ENCODE data around the gene FANCE. TPM values are rescaled to one million over a fixed set of nuclear protein-coding genes. Genes with fewer than 3 reads are reported as not detected.

The FANCE gene
- total RNA-seq, 1 donor = 16.6 TPM

DNA sequence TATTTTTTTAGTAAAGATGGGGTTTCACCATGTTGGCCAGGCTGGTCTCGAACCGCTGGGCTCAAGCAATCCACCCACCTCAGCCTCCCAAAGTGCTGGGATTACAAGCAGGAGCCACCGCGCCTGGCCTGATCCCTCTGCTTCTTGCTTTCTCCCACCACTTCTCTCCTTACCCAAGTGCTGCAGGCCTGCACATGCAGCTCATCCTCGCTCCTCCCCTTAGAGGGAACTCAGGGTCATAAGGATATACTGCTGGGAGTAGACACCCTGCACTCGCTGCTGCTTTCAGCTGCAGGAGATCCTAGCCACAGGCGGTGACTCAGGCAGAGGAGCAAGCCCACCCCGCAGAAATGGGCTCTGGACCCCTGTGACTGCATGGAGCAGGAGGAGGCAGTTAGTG is 40.0 kb upstream of the FANCE start:
- Histone ChIP-seq H3K27ac (ENCODE audit: low read depth, low read length) (no peak overlapping the region), H3K4me3 (ENCODE audit: insufficient read depth, low read length) (no peak overlapping the region), H3K9me3 (ENCODE audit: low read depth, low read length) (no peaks in the 10 kb centered on the region), H3K4me2 (ENCODE audit: insufficient read depth, low read length) (no peak overlapping the region), H2AFZ (ENCODE audit: low read length) (no peak overlapping the region), H3K79me2 (ENCODE audit: insufficient read depth, low read length) (peaks cover 57% of the 10 kb centered on the region), H3K27me3 (ENCODE audit: insufficient read depth, low read length) (no peaks in the 10 kb centered on the region), H3K36me3 (ENCODE audit: insufficient read depth, low read length) (peaks cover 57% of the 10 kb centered on the region), H4K20me1 (ENCODE audit: insufficient read depth, low read length) (peaks cover 18% of the 10 kb centered on the region), H3K4me1 (ENCODE audit: insufficient read depth, low read length) (peaks cover 12% of the 10 kb centered on the region)
- TF ChIP-seq, protein P1, sequence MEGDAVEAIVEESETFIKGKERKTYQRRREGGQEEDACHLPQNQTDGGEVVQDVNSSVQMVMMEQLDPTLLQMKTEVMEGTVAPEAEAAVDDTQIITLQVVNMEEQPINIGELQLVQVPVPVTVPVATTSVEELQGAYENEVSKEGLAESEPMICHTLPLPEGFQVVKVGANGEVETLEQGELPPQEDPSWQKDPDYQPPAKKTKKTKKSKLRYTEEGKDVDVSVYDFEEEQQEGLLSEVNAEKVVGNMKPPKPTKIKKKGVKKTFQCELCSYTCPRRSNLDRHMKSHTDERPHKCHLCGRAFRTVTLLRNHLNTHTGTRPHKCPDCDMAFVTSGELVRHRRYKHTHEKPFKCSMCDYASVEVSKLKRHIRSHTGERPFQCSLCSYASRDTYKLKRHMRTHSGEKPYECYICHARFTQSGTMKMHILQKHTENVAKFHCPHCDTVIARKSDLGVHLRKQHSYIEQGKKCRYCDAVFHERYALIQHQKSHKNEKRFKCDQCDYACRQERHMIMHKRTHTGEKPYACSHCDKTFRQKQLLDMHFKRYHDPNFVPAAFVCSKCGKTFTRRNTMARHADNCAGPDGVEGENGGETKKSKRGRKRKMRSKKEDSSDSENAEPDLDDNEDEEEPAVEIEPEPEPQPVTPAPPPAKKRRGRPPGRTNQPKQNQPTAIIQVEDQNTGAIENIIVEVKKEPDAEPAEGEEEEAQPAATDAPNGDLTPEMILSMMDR (IDR thresholded peaks at IDR 0.05; ENCODE audit: extremely low read depth, low read depth, low read length) = no peak
- DNase-seq (ENCODE audit: insufficient read length, low spot score, missing footprints) = no peak

DNA sequence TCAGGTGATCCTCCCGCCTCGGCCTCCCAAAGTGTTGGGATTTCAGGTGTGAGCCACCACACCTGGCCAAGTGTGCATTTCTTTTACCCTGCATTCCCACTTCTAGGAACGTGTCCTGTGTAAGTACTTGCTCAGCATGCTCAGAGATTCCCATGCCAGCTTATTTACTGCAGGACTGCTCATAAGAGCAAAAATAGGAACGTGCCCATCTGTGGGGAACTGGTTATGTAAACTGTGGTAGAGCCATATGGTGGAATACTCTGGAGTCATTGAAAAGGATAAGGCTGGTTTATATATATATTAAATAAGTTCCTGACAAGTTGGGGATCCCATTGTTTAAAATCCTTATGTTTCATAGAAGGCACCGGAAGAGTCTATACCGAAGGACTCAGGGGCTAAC is 38.2 kb upstream of the FANCE start:
- Histone ChIP-seq H4K20me1 (ENCODE audit: insufficient read depth, low read length) (peaks cover 16% of the 10 kb centered on the region), H2AFZ (ENCODE audit: low read length) (no peak overlapping the region), H3K79me2 (ENCODE audit: insufficient read depth, low read length) (peaks cover 53% of the 10 kb centered on the region), H3K27me3 (ENCODE audit: insufficient read depth, low read length) (no peaks in the 10 kb centered on the region), H3K27ac (ENCODE audit: low read depth, low read length) (peak overlapping the region; percentile 74), H3K9me3 (ENCODE audit: low read depth, low read length) (no peaks in the 10 kb centered on the region), H3K4me2 (ENCODE audit: insufficient read depth, low read length) (no peak overlapping the region), H3K36me3 (ENCODE audit: insufficient read depth, low read length) (peaks cover 71% of the 10 kb centered on the region), H3K4me3 (ENCODE audit: insufficient read depth, low read length) (no peak overlapping the region), H3K4me1 (ENCODE audit: insufficient read depth, low read length) (peaks cover 12% of the 10 kb centered on the region)
- no peak for DNase-seq (ENCODE audit: insufficient read length, low spot score, missing footprints)
- TF ChIP-seq, protein P1 (IDR thresholded peaks at IDR 0.05; ENCODE audit: extremely low read depth, low read depth, low read length) = no peak

DNA sequence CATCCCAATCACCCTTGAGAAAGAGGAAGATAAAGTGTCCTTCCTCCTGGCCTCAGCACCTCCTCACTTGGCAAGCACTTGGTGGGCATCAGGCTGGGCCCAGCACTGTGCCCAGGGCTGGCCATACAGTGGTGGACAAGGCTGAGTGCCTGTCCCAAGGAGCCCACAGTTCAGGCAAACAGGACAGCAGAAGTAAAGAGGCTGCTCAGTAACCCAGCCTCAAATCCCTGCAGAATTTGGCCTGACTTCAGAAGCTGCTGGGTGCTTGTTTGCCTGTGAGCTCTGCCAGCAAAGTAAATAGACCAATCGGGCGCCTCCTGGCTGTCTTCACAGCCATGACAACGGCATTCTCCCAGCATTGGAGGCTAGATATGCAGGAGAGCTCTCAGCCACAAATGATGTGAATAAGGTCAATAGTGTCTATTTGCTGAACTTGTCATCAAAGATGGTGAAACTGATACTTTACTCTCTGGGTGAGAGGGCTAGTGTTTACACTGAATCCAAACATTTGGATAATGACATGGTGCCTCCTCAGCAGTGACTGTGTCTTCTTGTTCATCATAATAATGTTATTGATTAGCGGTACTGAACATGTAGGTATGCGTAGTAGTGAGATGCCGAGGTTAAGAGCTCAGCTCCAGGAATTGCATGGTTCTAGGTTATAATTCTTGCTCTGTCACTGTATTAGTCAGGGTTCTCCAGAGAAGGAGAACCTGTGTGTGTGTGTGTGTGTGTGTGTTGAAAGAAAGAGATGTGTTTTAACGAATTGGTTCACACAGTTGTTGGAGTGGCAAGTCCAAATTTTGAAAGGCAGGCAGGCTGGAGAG is 36.9 kb upstream of the FANCE start:
- Histone ChIP-seq H3K4me2 (ENCODE audit: insufficient read depth, low read length) (no peak overlapping the region), H3K4me1 (ENCODE audit: insufficient read depth, low read length) (peaks cover 15% of the 10 kb centered on the region), H3K4me3 (ENCODE audit: insufficient read depth, low read length) (no peak overlapping the region), H4K20me1 (ENCODE audit: insufficient read depth, low read length) (peaks cover 19% of the 10 kb centered on the region), H2AFZ (ENCODE audit: low read length) (no peak overlapping the region), H3K9me3 (ENCODE audit: low read depth, low read length) (no peaks in the 10 kb centered on the region), H3K79me2 (ENCODE audit: insufficient read depth, low read length) (peaks cover 58% of the 10 kb centered on the region), H3K27me3 (ENCODE audit: insufficient read depth, low read length) (no peaks in the 10 kb centered on the region), H3K27ac (ENCODE audit: low read depth, low read length) (peak overlapping the region; percentile 74), H3K36me3 (ENCODE audit: insufficient read depth, low read length) (peaks cover 78% of the 10 kb centered on the region)
- TF ChIP-seq, protein P1 (IDR thresholded peaks at IDR 0.05; ENCODE audit: extremely low read depth, low read depth, low read length) = peak; percentile 75
- peak; percentile 94 for DNase-seq (ENCODE audit: insufficient read length, low spot score, missing footprints)

DNA sequence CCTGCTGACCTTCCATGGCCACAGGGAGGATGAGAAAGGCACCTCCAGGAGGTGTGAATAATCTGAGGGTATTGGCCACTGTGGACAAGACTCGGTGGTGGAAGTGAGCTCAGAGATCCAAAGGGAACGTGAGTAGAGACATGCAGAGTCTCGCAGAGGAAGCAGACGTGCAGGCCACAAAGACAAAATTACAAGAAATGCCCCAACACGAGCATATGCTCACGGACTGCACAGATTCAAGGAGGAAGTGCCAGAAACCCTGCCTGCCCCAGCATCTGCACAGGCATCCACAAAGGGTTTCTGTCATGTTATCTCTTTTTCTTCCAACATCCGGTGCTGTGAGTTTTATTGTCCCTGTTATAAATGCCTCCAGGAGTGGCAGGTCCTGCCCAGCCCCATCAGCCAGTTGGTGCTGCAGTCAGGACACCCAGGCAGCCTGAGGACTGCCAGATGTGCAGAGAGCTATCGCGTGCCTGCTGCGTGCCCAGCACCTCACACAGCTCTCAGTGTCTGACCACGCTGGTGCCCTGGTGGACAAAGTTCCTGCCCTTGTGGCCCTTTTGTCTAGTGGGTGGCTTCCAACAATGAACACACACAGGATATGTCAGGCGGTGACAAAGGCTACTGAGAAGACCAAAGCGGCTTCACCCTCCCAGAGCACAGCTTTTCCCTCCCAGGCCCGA is 34.0 kb upstream of the FANCE start:
- TF ChIP-seq, protein P1 (IDR thresholded peaks at IDR 0.05; ENCODE audit: extremely low read depth, low read depth, low read length) = no peak
- H3K27ac ChIP-seq (ENCODE audit: low read depth, low read length) = no peak overlapping the region
- no peak overlapping the region for H3K4me3 ChIP-seq (ENCODE audit: insufficient read depth, low read length)
- H3K4me1 ChIP-seq (ENCODE audit: insufficient read depth, low read length) = peaks cover 15% of the 10 kb centered on the region
- peaks cover 19% of the 10 kb centered on the region for H4K20me1 ChIP-seq (ENCODE audit: insufficient read depth, low read length)
- no peaks in the 10 kb centered on the region for H3K9me3 ChIP-seq (ENCODE audit: low read depth, low read length)
- peaks cover 43% of the 10 kb centered on the region for H3K79me2 ChIP-seq (ENCODE audit: insufficient read depth, low read length)
- no peak overlapping the region for H2AFZ ChIP-seq (ENCODE audit: low read length)
- no peak for DNase-seq (ENCODE audit: insufficient read length, low spot score, missing footprints)
- H3K36me3 ChIP-seq (ENCODE audit: insufficient read depth, low read length) = peaks cover 69% of the 10 kb centered on the region
- H3K27me3 ChIP-seq (ENCODE audit: insufficient read depth, low read length) = no peaks in the 10 kb centered on the region
- H3K4me2 ChIP-seq (ENCODE audit: insufficient read depth, low read length) = no peak overlapping the region
